ENCODE data around the gene UBE2E2.

DNA sequence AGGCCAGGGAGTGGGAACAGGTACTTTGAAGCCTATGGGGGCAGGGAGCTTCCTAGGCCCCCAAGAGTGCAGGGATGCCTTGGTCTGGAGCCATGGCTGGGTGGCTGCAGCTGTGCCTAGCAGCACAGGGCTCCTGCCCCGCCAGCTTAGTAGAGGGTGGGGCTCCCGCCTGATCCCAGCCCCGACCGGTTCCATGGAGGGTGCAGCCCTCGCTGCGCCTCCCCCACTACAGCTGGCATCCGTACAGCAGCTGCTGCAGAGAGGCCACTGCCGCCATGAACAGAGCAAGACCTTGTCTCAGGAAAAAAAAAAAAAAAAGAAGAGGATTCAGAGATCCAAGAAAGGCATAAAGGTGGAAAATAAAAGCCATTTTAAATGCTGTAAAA lies 277.2 kb downstream of the UBE2E2 start:
- TF ChIP-seq, protein P1, sequence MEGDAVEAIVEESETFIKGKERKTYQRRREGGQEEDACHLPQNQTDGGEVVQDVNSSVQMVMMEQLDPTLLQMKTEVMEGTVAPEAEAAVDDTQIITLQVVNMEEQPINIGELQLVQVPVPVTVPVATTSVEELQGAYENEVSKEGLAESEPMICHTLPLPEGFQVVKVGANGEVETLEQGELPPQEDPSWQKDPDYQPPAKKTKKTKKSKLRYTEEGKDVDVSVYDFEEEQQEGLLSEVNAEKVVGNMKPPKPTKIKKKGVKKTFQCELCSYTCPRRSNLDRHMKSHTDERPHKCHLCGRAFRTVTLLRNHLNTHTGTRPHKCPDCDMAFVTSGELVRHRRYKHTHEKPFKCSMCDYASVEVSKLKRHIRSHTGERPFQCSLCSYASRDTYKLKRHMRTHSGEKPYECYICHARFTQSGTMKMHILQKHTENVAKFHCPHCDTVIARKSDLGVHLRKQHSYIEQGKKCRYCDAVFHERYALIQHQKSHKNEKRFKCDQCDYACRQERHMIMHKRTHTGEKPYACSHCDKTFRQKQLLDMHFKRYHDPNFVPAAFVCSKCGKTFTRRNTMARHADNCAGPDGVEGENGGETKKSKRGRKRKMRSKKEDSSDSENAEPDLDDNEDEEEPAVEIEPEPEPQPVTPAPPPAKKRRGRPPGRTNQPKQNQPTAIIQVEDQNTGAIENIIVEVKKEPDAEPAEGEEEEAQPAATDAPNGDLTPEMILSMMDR (conservative IDR thresholded peaks at IDR 0.05 in 1 of 2, IDR thresholded peaks at IDR 0.05 in 1 of 2; ENCODE audit: extremely low read depth in 1 of 2, insufficient read depth in 1 of 2, low read depth in 1 of 2, low read length in 2 of 2) = no peak
- no peak for TF ChIP-seq EZH2 (IDR thresholded peaks at IDR 0.05; ENCODE audit: borderline replicate concordance, low read length)
